ENCODE results near the gene DYNLT2.

The DYNLT2 gene

DNA sequence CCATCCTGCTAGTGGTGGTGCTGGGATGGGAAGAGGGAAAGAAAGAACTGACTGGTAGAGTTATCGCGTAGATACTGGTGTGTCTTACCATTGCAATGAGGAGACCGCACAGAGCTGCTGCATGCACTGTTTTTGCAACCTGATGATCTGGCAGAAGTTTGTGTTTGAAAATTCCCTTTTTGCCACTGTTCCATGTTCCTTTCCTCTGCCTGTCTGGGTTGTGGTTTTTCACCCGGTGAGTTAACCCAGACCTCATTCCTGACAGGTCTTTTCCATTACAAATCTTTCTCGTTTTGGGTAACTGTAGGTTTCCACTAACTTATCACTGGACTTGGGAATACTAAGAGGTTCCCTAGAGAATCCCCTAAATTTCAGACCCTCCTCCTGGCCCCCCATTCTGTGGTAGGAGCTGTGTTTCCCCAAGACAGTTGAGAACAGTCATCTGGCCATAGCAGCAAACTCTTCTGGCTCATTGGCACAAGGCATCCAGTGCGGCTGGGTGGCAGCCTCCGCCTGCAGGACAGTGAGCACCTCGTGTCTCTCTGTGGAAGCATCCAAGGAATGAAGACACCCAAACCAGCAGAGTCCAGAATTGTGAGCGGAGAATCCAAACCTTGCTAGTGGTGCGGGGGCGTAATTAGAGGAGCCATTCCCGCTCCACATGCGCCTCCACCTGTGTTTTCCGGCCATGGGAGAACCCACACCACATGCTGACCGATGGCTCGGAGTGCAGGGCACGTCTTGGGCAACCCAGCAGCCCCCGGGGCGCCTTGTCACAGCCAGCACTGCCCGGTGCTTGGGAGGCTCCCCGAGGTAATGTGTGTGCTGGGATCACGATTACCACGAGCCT lies 32.8 kb upstream of the DYNLT2 start:
- DNase-seq (ENCODE audit: low read depth): no peak
- no peak overlapping the region for H3K4me3 ChIP-seq (ENCODE audit: low read depth, low read length)
- in situ Hi-C loops (cut with HindIII; ENCODE audit: low sequenced_read_pairs): no loop called here
- TF ChIP-seq, protein P1, sequence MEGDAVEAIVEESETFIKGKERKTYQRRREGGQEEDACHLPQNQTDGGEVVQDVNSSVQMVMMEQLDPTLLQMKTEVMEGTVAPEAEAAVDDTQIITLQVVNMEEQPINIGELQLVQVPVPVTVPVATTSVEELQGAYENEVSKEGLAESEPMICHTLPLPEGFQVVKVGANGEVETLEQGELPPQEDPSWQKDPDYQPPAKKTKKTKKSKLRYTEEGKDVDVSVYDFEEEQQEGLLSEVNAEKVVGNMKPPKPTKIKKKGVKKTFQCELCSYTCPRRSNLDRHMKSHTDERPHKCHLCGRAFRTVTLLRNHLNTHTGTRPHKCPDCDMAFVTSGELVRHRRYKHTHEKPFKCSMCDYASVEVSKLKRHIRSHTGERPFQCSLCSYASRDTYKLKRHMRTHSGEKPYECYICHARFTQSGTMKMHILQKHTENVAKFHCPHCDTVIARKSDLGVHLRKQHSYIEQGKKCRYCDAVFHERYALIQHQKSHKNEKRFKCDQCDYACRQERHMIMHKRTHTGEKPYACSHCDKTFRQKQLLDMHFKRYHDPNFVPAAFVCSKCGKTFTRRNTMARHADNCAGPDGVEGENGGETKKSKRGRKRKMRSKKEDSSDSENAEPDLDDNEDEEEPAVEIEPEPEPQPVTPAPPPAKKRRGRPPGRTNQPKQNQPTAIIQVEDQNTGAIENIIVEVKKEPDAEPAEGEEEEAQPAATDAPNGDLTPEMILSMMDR (IDR thresholded peaks at IDR 0.05; ENCODE audit: low read depth, low read length, missing control alignments): no peak

GRCh38 chr6:169783401-169783800 lies 32.0 kb upstream of the DYNLT2 start:
- in situ Hi-C loops (cut with HindIII; ENCODE audit: low sequenced_read_pairs): no loop called here
- TF ChIP-seq, protein P1 (IDR thresholded peaks at IDR 0.05; ENCODE audit: low read depth, low read length, missing control alignments): no peak
- H3K4me3 ChIP-seq (ENCODE audit: low read depth, low read length): no peak overlapping the region
- no peak for DNase-seq (ENCODE audit: low read depth)

- no peak for DNase-seq (ENCODE audit: low read depth)
- TF ChIP-seq, protein P1 (IDR thresholded peaks at IDR 0.05; ENCODE audit: low read depth, low read length, missing control alignments): no peak
- H3K4me3 ChIP-seq (ENCODE audit: low read depth, low read length): no peak overlapping the region
- in situ Hi-C loops (cut with HindIII; ENCODE audit: low sequenced_read_pairs): no loop called here
Measured at GRCh38 chr6:169782966-169783365, 31.6 kb upstream of the DYNLT2 start.

DNA sequence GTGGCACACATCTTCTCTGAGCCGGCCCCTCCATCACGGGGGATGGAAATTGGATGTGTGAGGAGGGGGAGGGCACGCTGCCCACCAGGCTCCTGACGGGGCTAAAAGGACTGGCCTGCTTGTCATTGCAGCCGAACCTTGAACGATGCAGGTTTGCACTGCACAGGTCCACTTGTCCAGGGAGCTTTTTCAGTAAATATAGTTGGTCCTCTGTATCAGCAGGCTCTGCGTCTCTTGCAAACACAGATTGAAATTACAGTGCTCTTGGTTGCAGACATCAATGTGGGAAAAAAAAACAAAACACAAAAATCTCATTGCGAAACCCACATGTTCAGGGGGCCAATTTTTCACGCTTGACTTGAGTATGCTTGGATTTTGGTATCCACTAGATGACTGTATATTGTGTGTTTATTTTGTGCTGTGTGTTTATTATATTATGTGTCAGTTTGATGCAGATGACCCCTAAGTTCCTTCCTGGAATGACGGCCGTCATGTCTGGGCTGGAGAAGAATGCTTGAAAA lies 29.3 kb upstream of the DYNLT2 start:
- no peak overlapping the region for H3K4me3 ChIP-seq (ENCODE audit: low read depth, low read length)
- DNase-seq (ENCODE audit: low read depth): peak; percentile 77
- TF ChIP-seq, protein P1 (IDR thresholded peaks at IDR 0.05; ENCODE audit: low read depth, low read length, missing control alignments): no peak
- in situ Hi-C loops (cut with HindIII; ENCODE audit: low sequenced_read_pairs): no loop called here

GRCh38 chr6:169779896-169780295 lies 28.5 kb upstream of the DYNLT2 start:
- TF ChIP-seq, protein P1 (IDR thresholded peaks at IDR 0.05; ENCODE audit: low read depth, low read length, missing control alignments): no peak
- DNase-seq (ENCODE audit: low read depth): no peak
- in situ Hi-C loops (cut with HindIII; ENCODE audit: low sequenced_read_pairs): no loop called here
- no peak overlapping the region for H3K4me3 ChIP-seq (ENCODE audit: low read depth, low read length)

- H3K4me3 ChIP-seq (ENCODE audit: low read depth, low read length): no peak overlapping the region
- TF ChIP-seq, protein P1 (IDR thresholded peaks at IDR 0.05; ENCODE audit: low read depth, low read length, missing control alignments): no peak
- in situ Hi-C loops (cut with HindIII; ENCODE audit: low sequenced_read_pairs): no loop called here
- no peak for DNase-seq (ENCODE audit: low read depth)
Measured at GRCh38 chr6:169779092-169779815, 27.9 kb upstream of the DYNLT2 start.

Measured in astrocyte of the cerebellum (primary cell).